Endothelial cell of umbilical vein (primary cell): ENCODE measurements around the gene ALDOA. TPM values are rescaled to one million over a fixed set of nuclear protein-coding genes. Genes with fewer than 3 reads are reported as not detected.
"Not testable (repeated sequence)": the region's sequence is repeated elsewhere in the genome, so short reads cannot be mapped to it uniquely, and the experiment has no call there.

Experiments
- BruUV-seq: library from RNA; stranded (reverse); fragments of 400-500 nt; replicated peaks from 2 replicates; lab custom pipeline; 2021; lab: Mats Ljungman, UMichigan
- CTCF ChIA-PET: fragments of 300-600, 350-600 bp; sonication (Branson Sonifier 250); formaldehyde crosslinking; loops from one replicate; lab custom pipeline; 2021; ENCODE audit warnings: antibody characterized with exemption, inconsistent platforms; lab: Charles Lee
- POLR2A ChIA-PET: fragments of 300-600, 350-600 bp; sonication (Branson Sonifier 250); formaldehyde crosslinking; loops from one replicate; lab custom pipeline; 2021; ENCODE audit warnings: antibody characterized with exemption, inconsistent platforms; lab: Charles Lee
- DNase-seq: peaks from one replicate; pipeline ENCODE4 v3.0.0-alpha.2; 2011; ENCODE audit warnings: low read depth, low spot score
- FAIRE-seq: peaks from 2 replicates; lab custom pipeline; 2011; peaks lifted over from hg19 to GRCh38; lab: Jason Lieb, UNC
- H2AFZ ChIP-seq: 2 replicates; pipeline ENCODE4 v1.6.0; 2012; ENCODE audit warnings: low read depth, low read length, control low read depth, inconsistent platforms
- H3K27ac ChIP-seq: 2 replicates; pipeline ENCODE4 v1.5.1; 2011; ENCODE audit warnings: low read depth, mild to moderate bottlenecking, control low read depth, low read length, moderate library complexity; ENCODE audit not compliant: insufficient read depth
- H3K27me3 ChIP-seq, 2 experiments: 2 replicates each; pipeline versions ENCODE4 v1.6.0 to v1.6.1; 2011; ENCODE audit warnings: low read length in 2 of 2, mixed read lengths in 1 of 2; ENCODE audit not compliant: control insufficient read depth in 2 of 2, insufficient read depth in 2 of 2
- H3K36me3 ChIP-seq, 2 experiments: 2 replicates in 1 of 2; 3 replicates in 1 of 2; pipeline ENCODE4 v1.5.1; 2011; ENCODE audit warnings: low read length in 2 of 2, mild to moderate bottlenecking in 1 of 2, moderate library complexity in 1 of 2; ENCODE audit not compliant: control insufficient read depth in 2 of 2, insufficient read depth in 2 of 2; ENCODE audit errors: extremely low read depth in 1 of 2
- H3K4me1 ChIP-seq: 3 replicates; pipeline ENCODE4 v1.5.1; 2011; ENCODE audit warnings: mild to moderate bottlenecking, low read length; ENCODE audit not compliant: control insufficient read depth, insufficient read depth; ENCODE audit errors: extremely low read depth
- H3K4me2 ChIP-seq: 2 replicates; pipeline ENCODE4 v1.6.1; 2011; ENCODE audit warnings: low read length, control low read depth, mixed read lengths; ENCODE audit not compliant: insufficient read depth
- H3K4me3 ChIP-seq, 3 experiments: fragments of 200-600 bp in 1 of 3; sonication (generic), shearing (Covaris generic) in 1 of 3; replicated peaks in 1 of 3; 2 replicates each; pipeline ENCODE4 v1.5.1; 2011 to 2016; ENCODE audit warnings: control low read depth in 3 of 3, low read length in 3 of 3, mild to moderate bottlenecking in 2 of 3, inconsistent platforms in 1 of 3, low read depth in 1 of 3, moderate library complexity in 1 of 3; ENCODE audit not compliant: insufficient read depth in 1 of 3
- H3K79me2 ChIP-seq: 2 replicates; pipeline ENCODE4 v1.6.0; 2012; ENCODE audit warnings: low read length, inconsistent platforms; ENCODE audit not compliant: control insufficient read depth, insufficient read depth
- H3K9ac ChIP-seq: replicated peaks from 2 replicates; pipeline ENCODE3; 2011; ENCODE audit warnings: low read length, control low read depth; ENCODE audit not compliant: insufficient read depth; ENCODE audit errors: extremely low read depth
- H3K9me1 ChIP-seq: replicated peaks from 3 replicates; pipeline ENCODE4 v1.6.0; 2011; ENCODE audit warnings: mild to moderate bottlenecking, low read length; ENCODE audit not compliant: control insufficient read depth, insufficient read depth; ENCODE audit errors: extremely low read depth
- H3K9me3 ChIP-seq: replicated peaks from 2 replicates; pipeline ENCODE4 v1.5.1; 2012; ENCODE audit warnings: low read length, inconsistent platforms; ENCODE audit not compliant: control insufficient read depth, insufficient read depth
- H4K20me1 ChIP-seq: replicated peaks from 2 replicates; pipeline ENCODE3; 2011; ENCODE audit warnings: mild to moderate bottlenecking, low read length; ENCODE audit not compliant: control insufficient read depth, insufficient read depth; ENCODE audit errors: extremely low read depth
- GATA2 ChIP-seq: IDR thresholded peaks from 2 replicates; pipeline ENCODE4 v1.7.0; 2011; ENCODE audit warnings: low read depth, mild to moderate bottlenecking, moderate library complexity, mixed read lengths, low read length; ENCODE audit not compliant: insufficient read length, insufficient read depth
- JUN ChIP-seq: IDR thresholded peaks from 2 replicates; pipeline ENCODE4 v1.6.1; 2011; ENCODE audit warnings: borderline replicate concordance, low read depth; ENCODE audit not compliant: insufficient read length, insufficient read depth
- dilution Hi-C: fragments of 300-500 bp; cut with MboI; formaldehyde crosslinking; loops from one replicate; pipeline ENCODE4 v1.15.0; 2019; ENCODE audit warnings: low sequenced_read_pairs; ENCODE audit not compliant: extremely low pct_ligation_motif_present
- intact Hi-C: fragments of 100-400 bp; cut with micrococcal nuclease; formaldehyde crosslinking; loops from one replicate; pipeline ENCODE4 v1.10.0; 2022
- polyA plus RNA-seq, 4 experiments: library from polyadenylated mRNA; depleted of rRNA in 3 of 4; stranded (reverse) in 3 of 4; unstranded in 1 of 4; fragments of >200 nt; gene quantifications; 2 replicates each; pipeline versions ENCODE4 v1.2.1 to v1.2.3, GENCODE V29; 2011 to 2012; ENCODE audit warnings: missing spikeins in 1 of 4
- total RNA-seq: library from RNA; stranded (reverse); gene quantifications from 2 replicates; pipeline ENCODE4 v1.2.3, GENCODE V29; 2021

ALDOA gene
- total and polyA plus RNA-seq, 2 donors (not counting 3 experiments of a cell fraction or from before 2014, with no cell fraction given), result 871 to 1,114 TPM

DNA sequence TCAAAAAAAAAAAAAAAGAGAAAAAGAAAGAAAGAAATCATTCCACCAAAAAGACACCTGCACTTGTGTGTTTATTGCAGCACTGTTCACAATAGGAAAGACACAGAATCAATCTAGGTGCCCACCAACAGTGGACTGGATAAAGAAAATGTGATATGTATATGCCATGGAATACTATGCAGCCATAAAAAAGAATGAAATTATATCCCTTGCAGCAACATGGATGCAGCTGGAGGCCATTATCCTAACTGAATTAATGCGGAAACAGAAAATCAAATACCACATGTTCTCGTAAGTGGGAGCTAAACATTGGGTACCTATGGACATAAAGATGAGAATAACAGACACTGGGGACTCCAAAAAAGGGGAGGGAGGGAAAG, 48.3 kb upstream of the ALDOA start:
- H3K9me3 ChIP-seq, result no peaks in the 10 kb centered on the region
- no peak overlapping the region for H3K4me3 ChIP-seq
- H3K36me3 ChIP-seq, result no peaks in the 10 kb centered on the region
- no peaks in the 10 kb centered on the region for H3K79me2 ChIP-seq
- POLR2A ChIA-PET, result no interaction called here
- CTCF ChIA-PET, result interaction anchor here (1.2 to 3.4 kb wide), 2 partner anchors 12 to 169 kb away, joined by 4 to 17 read pairs; no protein-coding TSS in a partner anchor
- no peaks in the 10 kb centered on the region for H4K20me1 ChIP-seq
- TF ChIP-seq JUN (no peak), GATA2 (no peak)
- intact Hi-C loops, result no loop called here
- H3K4me1 ChIP-seq, result no peaks in the 10 kb centered on the region
- H3K4me2 ChIP-seq, result no peak overlapping the region
- H3K9ac ChIP-seq, result no peak overlapping the region
- no peak for DNase-seq
- no peak overlapping the region for H3K27ac ChIP-seq
- H2AFZ ChIP-seq, result no peak overlapping the region
- H3K9me1 ChIP-seq, result no peaks in the 10 kb centered on the region
- dilution Hi-C loops, result no loop called here
- H3K27me3 ChIP-seq, result peaks cover under 1% of the 10 kb centered on the region in 2 experiments
- no peak for FAIRE-seq
- no TSS peak for BruUV-seq

DNA sequence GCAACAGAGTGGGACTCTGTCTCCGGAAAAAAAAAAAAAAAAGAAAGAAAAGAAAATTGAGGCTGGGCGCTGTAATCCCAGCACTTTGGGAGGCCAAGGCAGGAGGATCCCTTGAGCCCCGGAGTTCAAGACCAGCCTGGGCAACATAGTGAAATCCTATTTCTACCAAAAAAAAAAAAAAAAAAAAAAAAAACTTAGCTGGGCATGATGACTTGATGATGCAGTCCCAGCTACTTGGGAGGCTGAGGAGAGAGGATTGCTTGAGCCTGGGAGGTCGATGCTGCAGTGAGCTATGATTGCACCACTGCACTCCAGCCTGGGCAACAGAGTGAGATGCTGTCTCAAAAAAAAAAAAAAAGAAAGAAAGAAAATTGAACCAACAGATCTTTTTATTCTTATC, 47.6 kb upstream of the ALDOA start:
- intact Hi-C loops, H3K4me1 ChIP-seq, H3K4me3 ChIP-seq, H2AFZ ChIP-seq, H3K9ac ChIP-seq, POLR2A ChIA-PET, FAIRE-seq, H3K79me2 ChIP-seq, BruUV-seq, H3K27me3 ChIP-seq, DNase-seq, dilution Hi-C loops, H3K9me3 ChIP-seq, H4K20me1 ChIP-seq, H3K36me3 ChIP-seq, H3K27ac ChIP-seq, H3K9me1 ChIP-seq, H3K4me2 ChIP-seq: not testable (repeated sequence)
- CTCF ChIA-PET, result interaction anchor here (1.6 to 3.4 kb wide), 3 partner anchors 12 to 202 kb away, joined by 3 to 17 read pairs (median 6); partner anchors contain the start of gene PAGR1
